Measurements from ENCODE around the gene MYO3B. TPM values are rescaled to one million over a fixed set of nuclear protein-coding genes. Genes with fewer than 3 reads are reported as not detected.

The MYO3B gene
- polyA plus RNA-seq, 2 of the 4 experiments (the other 2 are of a cell fraction), result 0.01 TPM; not detected in 1

DNA sequence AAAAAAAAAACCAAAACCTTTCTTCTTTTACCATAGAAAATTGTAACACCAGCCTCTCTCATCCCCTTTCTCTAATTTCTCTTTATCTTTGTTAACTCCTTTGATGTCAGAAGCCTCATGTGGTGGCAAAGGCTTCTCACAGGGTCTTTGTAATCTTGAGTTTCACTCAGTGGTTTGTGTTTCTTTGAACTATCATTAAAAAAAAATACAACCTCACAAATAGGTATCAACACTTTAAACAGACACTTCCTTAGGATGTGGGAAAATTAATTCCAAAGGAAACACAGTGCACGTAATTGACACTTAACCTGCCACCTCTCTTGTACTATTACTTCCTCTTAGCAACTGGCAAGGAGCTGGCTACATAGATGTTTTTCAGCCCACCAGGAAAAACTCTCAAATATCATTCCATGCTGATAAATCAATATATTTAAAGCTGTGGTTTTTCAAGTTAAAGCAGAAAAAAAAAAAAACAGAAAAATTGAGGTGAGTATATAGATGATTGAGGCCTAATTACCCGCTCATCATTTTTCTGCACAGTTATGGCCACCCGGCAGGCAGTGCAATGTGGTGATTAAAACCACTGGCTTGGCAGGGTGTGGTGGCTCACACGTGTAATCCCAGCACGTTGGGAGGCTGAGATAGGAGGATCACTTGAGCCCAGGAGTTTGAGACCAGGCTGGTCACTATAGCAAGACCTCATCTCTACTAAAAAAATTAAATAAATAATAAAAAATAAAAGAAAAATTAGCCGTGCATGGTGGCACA is 193.5 kb downstream of the MYO3B start:
- ChIA-PET CTCF (interaction anchor here (0.6 to 5.3 kb wide), 8 partner anchors 11 to 979 kb away, joined by 3 to 95 read pairs (median 4); partner anchors contain the start of gene GAD1), POLR2A (no interaction called here)
- H3K27ac ChIP-seq, result no peak overlapping the region
- ATAC-seq, result no peak
- H3K9me3 ChIP-seq, result no peaks in the 10 kb centered on the region
- TF ChIP-seq TP53 (CRISPR knock-in tag; IDR thresholded peaks at IDR 0.05), result no peak
- TF ChIP-seq, protein P1, sequence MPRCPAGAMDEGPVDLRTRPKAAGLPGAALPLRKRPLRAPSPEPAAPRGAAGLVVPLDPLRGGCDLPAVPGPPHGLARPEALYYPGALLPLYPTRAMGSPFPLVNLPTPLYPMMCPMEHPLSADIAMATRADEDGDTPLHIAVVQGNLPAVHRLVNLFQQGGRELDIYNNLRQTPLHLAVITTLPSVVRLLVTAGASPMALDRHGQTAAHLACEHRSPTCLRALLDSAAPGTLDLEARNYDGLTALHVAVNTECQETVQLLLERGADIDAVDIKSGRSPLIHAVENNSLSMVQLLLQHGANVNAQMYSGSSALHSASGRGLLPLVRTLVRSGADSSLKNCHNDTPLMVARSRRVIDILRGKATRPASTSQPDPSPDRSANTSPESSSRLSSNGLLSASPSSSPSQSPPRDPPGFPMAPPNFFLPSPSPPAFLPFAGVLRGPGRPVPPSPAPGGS (IDR thresholded peaks at IDR 0.05), result no peak
- TF ChIP-seq MAZ (IDR thresholded peaks at IDR 0.05; ENCODE audit: borderline replicate concordance, low read depth, low read length), result no peak
- TF ChIP-seq CHD2 (IDR thresholded peaks at IDR 0.05; ENCODE audit: low read length, partially characterized antibody), result no peak
- TF ChIP-seq, protein P2, sequence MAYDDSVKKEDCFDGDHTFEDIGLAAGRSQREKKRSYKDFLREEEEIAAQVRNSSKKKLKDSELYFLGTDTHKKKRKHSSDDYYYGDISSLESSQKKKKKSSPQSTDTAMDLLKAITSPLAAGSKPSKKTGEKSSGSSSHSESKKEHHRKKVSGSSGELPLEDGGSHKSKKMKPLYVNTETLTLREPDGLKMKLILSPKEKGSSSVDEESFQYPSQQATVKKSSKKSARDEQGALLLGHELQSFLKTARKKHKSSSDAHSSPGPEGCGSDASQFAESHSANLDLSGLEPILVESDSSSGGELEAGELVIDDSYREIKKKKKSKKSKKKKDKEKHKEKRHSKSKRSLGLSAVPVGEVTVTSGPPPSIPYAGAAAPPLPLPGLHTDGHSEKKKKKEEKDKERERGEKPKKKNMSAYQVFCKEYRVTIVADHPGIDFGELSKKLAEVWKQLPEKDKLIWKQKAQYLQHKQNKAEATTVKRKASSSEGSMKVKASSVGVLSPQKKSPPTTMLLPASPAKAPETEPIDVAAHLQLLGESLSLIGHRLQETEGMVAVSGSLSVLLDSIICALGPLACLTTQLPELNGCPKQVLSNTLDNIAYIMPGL (CRISPR knock-in tag; IDR thresholded peaks at IDR 0.05; ENCODE audit: borderline replicate concordance), result no peak
- no peak for TF ChIP-seq CBX2 (IDR thresholded peaks at IDR 0.05; ENCODE audit: borderline replicate concordance, low read depth)
- no peak for TF ChIP-seq ESRRA (IDR thresholded peaks at IDR 0.05; ENCODE audit: borderline replicate concordance, low read length)
- TF ChIP-seq HDAC2 (IDR thresholded peaks at IDR 0.05), result no peak
- TF ChIP-seq RNF2 (IDR thresholded peaks at IDR 0.05; ENCODE audit: borderline replicate concordance, low read depth), result no peak
- no peak for TF ChIP-seq GATA3 (IDR thresholded peaks at IDR 0.05; ENCODE audit: borderline replicate concordance)
- no peak overlapping the region for H3K4me3 ChIP-seq
- H3K4me1 ChIP-seq, result no peaks in the 10 kb centered on the region
- H3K4me2 ChIP-seq, result no peak overlapping the region
- WGBS (ENCODE audit: missing lambda C conversion rate), result 40% methylated on average over 6 of the region's 6 CpGs
- no peak for FAIRE-seq
- DNase-seq (ENCODE audit: low read depth in 1 of 2, low spot score in 1 of 2), result no peak

DNA sequence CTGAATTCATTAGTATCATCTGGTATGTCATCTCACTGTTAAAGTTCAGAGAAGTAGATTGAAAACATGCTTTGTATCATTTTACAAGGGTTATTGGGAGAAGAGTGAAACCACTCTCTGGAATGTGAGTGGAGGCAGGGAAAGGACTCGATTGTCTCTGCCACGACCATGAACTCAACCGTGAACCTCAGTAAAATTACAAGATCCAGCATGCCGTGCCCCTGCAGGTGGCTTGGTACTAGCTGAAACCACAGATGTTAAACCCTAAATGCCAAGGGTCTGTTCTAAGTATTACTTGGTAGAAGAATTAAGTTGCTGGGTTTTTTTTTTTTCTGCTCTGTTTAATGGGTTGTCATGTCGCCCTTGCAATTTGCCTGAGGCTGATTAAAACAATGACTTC is 197.2 kb downstream of the MYO3B start:
- H3K4me3 ChIP-seq, result no peak overlapping the region
- H3K4me1 ChIP-seq, result no peaks in the 10 kb centered on the region
- ATAC-seq (no peak), FAIRE-seq (no peak), DNase-seq (ENCODE audit: low read depth in 1 of 2, low spot score in 1 of 2) (no peak)
- no peaks in the 10 kb centered on the region for H3K9me3 ChIP-seq
- TF ChIP-seq ZSCAN20 (CRISPR knock-in tag; IDR thresholded peaks at IDR 0.05) (no peak), KDM1A (IDR thresholded peaks at IDR 0.05; ENCODE audit: low read depth) (no peak), HEYL (CRISPR knock-in tag; IDR thresholded peaks at IDR 0.05) (no peak), JUN (IDR thresholded peaks at IDR 0.05) (no peak), USF2 (IDR thresholded peaks at IDR 0.05) (no peak), RCOR1 (IDR thresholded peaks at IDR 0.05; ENCODE audit: low read depth, low read length) (no peak), TFCP2L1 (CRISPR knock-in tag; IDR thresholded peaks at IDR 0.05) (no peak), CBX2 (IDR thresholded peaks at IDR 0.05; ENCODE audit: borderline replicate concordance, low read depth) (no peak), ZNF302 (CRISPR knock-in tag; IDR thresholded peaks at IDR 0.05) (no peak), EHMT2 (IDR thresholded peaks at IDR 0.05; ENCODE audit: low read depth) (no peak)
- TF ChIP-seq, protein P3, sequence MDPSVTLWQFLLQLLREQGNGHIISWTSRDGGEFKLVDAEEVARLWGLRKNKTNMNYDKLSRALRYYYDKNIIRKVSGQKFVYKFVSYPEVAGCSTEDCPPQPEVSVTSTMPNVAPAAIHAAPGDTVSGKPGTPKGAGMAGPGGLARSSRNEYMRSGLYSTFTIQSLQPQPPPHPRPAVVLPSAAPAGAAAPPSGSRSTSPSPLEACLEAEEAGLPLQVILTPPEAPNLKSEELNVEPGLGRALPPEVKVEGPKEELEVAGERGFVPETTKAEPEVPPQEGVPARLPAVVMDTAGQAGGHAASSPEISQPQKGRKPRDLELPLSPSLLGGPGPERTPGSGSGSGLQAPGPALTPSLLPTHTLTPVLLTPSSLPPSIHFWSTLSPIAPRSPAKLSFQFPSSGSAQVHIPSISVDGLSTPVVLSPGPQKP (IDR thresholded peaks at IDR 0.05; ENCODE audit: low read depth, low read length), result no peak
- TF ChIP-seq, protein P1 (IDR thresholded peaks at IDR 0.05), result no peak
- H3K4me2 ChIP-seq, result no peak overlapping the region
- 13% methylated on average over 5 of the region's 5 CpGs for WGBS (ENCODE audit: missing lambda C conversion rate)
- ChIA-PET CTCF (interaction anchor here (0.8 to 7.9 kb wide), 3 partner anchors 12 to 439 kb away, joined by 3 to 79 read pairs (median 5); partner anchors contain the start of gene GAD1), POLR2A (no interaction called here)
- no peak overlapping the region for H3K27ac ChIP-seq
